Panc1 (cell line): ENCODE measurements around the gene WT1. TPM values are rescaled to one million over a fixed set of nuclear protein-coding genes. Genes with fewer than 3 reads are reported as not detected.

Experiments
- ATAC-seq: fragments of 200-7000 bp; cut with Tn5 transposase; 2 replicates; pipeline ENCODE4 v1.9.1; 2020; ENCODE audit warnings: mild to moderate bottlenecking, moderate library complexity
- BruUV-seq: library from RNA; stranded (reverse); fragments of 400-500 nt; replicated peaks from 2 replicates; lab custom pipeline; 2021; lab: Mats Ljungman, UMichigan
- CTCF ChIA-PET: fragments of 300-600 bp; sonication (Branson Sonifier 250); formaldehyde crosslinking; loops from one replicate; lab custom pipeline; 2022; ENCODE audit warnings: antibody characterized with exemption; lab: Charles Lee
- POLR2A ChIA-PET: fragments of 300-600 bp; sonication (Branson Sonifier 250); formaldehyde crosslinking; loops from one replicate; lab custom pipeline; 2022; ENCODE audit warnings: antibody characterized with exemption; lab: Charles Lee
- DNase-seq: peaks from one replicate; pipeline ENCODE4 v3.0.0-alpha.2; 2010; ENCODE audit warnings: low read depth, low spot score
- H3K27ac ChIP-seq: 2 replicates; pipeline ENCODE4 v1.5.1; 2011; ENCODE audit warnings: mild to moderate bottlenecking, low read length, inconsistent platforms
- H3K27me3 ChIP-seq: fragments of 200-500 bp; sonication (Bioruptor generic); 2 replicates; pipeline ENCODE4 v1.6.0; 2014; ENCODE audit warnings: low read length, inconsistent platforms; ENCODE audit not compliant: control insufficient read depth, insufficient read depth
- H3K36me3 ChIP-seq: fragments of 200-500 bp; sonication (Bioruptor generic); 2 replicates; pipeline ENCODE4 v1.5.1; 2014; ENCODE audit warnings: inconsistent platforms, mild to moderate bottlenecking, low read length, moderate library complexity; ENCODE audit not compliant: control insufficient read depth, insufficient read depth
- H3K4me1 ChIP-seq: 2 replicates; pipeline ENCODE4 v1.5.1; 2011; ENCODE audit warnings: inconsistent platforms, mild to moderate bottlenecking, low read length, moderate library complexity; ENCODE audit not compliant: control insufficient read depth, insufficient read depth
- H3K4me3 ChIP-seq, 2 experiments: 2 replicates each; pipeline ENCODE4 v1.5.1; 2011 to 2012; ENCODE audit warnings: low read depth in 2 of 2, low read length in 2 of 2, mild to moderate bottlenecking in 2 of 2, inconsistent platforms in 1 of 2, moderate library complexity in 1 of 2
- H3K9me3 ChIP-seq: fragments of 200-500 bp; sonication (Bioruptor generic); 2 replicates; pipeline ENCODE4 v1.5.1; 2014; ENCODE audit warnings: low read depth, mild to moderate bottlenecking, inconsistent platforms, low read length, moderate library complexity; ENCODE audit not compliant: control insufficient read depth, insufficient read depth
- CTCF ChIP-seq: fragments of 450-650 bp; IDR thresholded peaks from 2 replicates; pipeline ENCODE4 v1.5.1; 2017; ENCODE audit warnings: mild to moderate bottlenecking
- POLR2AphosphoS5 ChIP-seq: IDR thresholded peaks from 2 replicates; pipeline ENCODE4 v1.6.1; 2012; ENCODE audit warnings: mild to moderate bottlenecking, low read depth, low read length, moderate library complexity
- REST ChIP-seq, 2 experiments: IDR thresholded peaks; 2 replicates each; pipeline ENCODE4 v1.6.1; 2011 to 2012; ENCODE audit warnings: low read depth in 2 of 2, control low read depth in 1 of 2, low read length in 1 of 2, mild to moderate bottlenecking in 1 of 2, moderate library complexity in 1 of 2; ENCODE audit not compliant: insufficient read depth in 1 of 2
- SIN3A ChIP-seq: IDR thresholded peaks from 2 replicates; pipeline ENCODE4 v1.6.1; 2012; ENCODE audit warnings: low read depth, mild to moderate bottlenecking, low read length, moderate library complexity, borderline replicate concordance; ENCODE audit not compliant: insufficient read depth
- TCF7L2 ChIP-seq: IDR thresholded peaks from 2 replicates; pipeline ENCODE4 v1.6.1; 2011; ENCODE audit warnings: mild to moderate bottlenecking, low read depth, low read length, inconsistent platforms
- in situ Hi-C: cut with HindIII; loops from 2 replicates; pipeline ENCODE4 v1.10.0; 2016; ENCODE audit warnings: low sequenced_read_pairs, low pct_unique_long_range_greater_than_20kb
- intact Hi-C: fragments of 100-400 bp; cut with micrococcal nuclease; formaldehyde crosslinking; loops from one replicate; pipeline ENCODE4 v1.10.0; 2022; ENCODE audit not compliant: unreplicated experiment
- total RNA-seq: library from RNA; stranded (reverse); gene quantifications from one replicate; pipeline ENCODE4 v1.2.1, GENCODE V29; 2021; ENCODE audit not compliant: unreplicated experiment

Gene WT1
- total RNA-seq, 1 experiment from 2014 or later = 15.9 TPM

DNA sequence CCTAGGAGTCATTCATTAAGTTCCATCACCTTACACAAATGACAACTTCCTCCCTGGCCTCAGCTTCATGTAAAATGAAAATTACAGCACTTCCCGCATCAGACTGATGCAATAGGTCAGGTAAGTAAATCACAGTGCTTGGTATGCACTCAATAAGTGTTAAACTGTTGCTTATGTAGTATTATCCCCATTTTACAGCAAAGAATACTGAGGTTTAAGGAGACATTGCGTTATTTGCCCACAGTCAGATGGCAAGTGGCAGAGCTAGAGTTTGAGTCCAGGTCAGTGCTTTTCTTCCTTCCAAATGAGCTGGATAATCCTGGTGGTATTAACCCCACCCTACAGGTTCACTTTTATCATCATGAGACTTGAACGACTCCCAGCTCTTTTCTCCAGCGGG lies 29.7 kb downstream of the WT1 start:
- Histone ChIP-seq H3K27ac (no peak overlapping the region), H3K4me3 (no peak overlapping the region), H3K27me3 (no peaks in the 10 kb centered on the region), H3K36me3 (no peaks in the 10 kb centered on the region), H3K9me3 (no peaks in the 10 kb centered on the region), H3K4me1 (no peaks in the 10 kb centered on the region)
- ChIA-PET CTCF (no interaction called here), POLR2A (no interaction called here)
- TF ChIP-seq CTCF = no peak
- TF ChIP-seq TCF7L2 = no peak
- no peak for TF ChIP-seq REST (IDR thresholded peaks at IDR 0.05; ENCODE audit: insufficient read depth in 1 of 2, low read depth in 2 of 2, low read length in 1 of 2)
- TF ChIP-seq SIN3A = no peak
- no peak for TF ChIP-seq POLR2AphosphoS5
- ATAC-seq (no peak), DNase-seq (no peak)
- BruUV-seq = no TSS peak
- intact Hi-C loops = no loop called here
- in situ Hi-C loops = no loop called here

DNA sequence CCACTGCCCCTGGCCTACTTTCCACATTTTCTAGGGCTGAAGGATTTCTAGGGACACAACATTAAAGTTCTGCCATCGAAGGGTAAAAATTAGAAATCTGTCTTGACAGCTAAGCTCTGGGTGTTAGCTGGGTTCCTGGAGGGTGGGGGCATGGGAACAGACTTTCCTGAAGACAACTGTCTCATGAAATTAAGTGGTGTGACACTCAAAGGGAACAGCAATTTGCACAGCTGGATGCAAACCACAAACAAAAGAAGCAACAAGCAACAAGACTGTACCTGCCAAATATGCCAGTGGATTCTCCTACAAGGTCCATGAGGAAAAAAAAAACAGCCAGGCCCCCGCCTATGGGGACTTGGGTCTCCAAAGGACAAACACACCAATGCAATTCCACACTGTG lies 32.5 kb downstream of the WT1 start:
- Histone ChIP-seq H3K27ac (no peak overlapping the region), H3K27me3 (no peaks in the 10 kb centered on the region), H3K9me3 (no peaks in the 10 kb centered on the region), H3K36me3 (no peaks in the 10 kb centered on the region), H3K4me3 (no peak overlapping the region), H3K4me1 (no peaks in the 10 kb centered on the region)
- POLR2A ChIA-PET = interaction anchor here (0.6 kb wide), 1 partner anchor 213 kb away, joined by 3 read pairs; no protein-coding TSS in a partner anchor
- no peak for TF ChIP-seq TCF7L2
- TF ChIP-seq REST (IDR thresholded peaks at IDR 0.05; ENCODE audit: insufficient read depth in 1 of 2, low read depth in 2 of 2, low read length in 1 of 2) = no peak
- TF ChIP-seq CTCF = no peak
- no peak for TF ChIP-seq POLR2AphosphoS5
- no peak for TF ChIP-seq SIN3A
- BruUV-seq = no TSS peak
- no peak for ATAC-seq
- CTCF ChIA-PET = no interaction called here
- in situ Hi-C loops = no loop called here
- no peak for DNase-seq
- intact Hi-C loops = no loop called here
